ENCODE data around the gene EMILIN3.

EMILIN3 gene

GRCh38 chr20:41347523-41348429 lies 18.8 kb downstream of the EMILIN3 start:
- no peak for DNase-seq (ENCODE audit: low spot score)

- no peak for DNase-seq (ENCODE audit: low spot score)
Observed at GRCh38 chr20:41345729-41346067, 20.9 kb downstream of the EMILIN3 start.

- DNase-seq (ENCODE audit: low spot score) = no peak
Observed at GRCh38 chr20:41344938-41345728, 21.5 kb downstream of the EMILIN3 start.

DNA sequence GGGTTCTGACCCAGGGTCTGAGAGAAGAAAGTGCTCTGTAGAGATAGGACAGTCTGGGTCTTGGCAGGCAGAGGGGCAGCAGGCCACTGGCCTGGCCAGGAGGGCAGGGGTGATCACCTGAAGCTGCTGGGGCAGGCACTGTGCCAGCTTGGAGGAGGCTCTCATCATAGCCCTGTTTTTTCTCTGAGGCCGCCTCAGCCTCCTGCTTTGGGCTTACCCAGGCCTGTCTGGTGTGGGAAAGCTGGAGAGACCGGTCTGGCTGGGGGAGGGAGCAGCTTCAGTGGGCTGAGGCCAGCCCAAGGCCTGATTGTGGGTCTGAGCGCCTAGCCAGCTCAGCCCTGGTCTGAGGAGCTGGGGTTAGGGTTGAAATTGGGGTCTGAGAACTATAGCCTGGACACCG lies 22.1 kb downstream of the EMILIN3 start:
- DNase-seq (ENCODE audit: low spot score) = peak; percentile 6

GRCh38 chr20:41342474-41343464 lies 23.8 kb downstream of the EMILIN3 start:
- DNase-seq (ENCODE audit: low spot score) = no peak

DNA sequence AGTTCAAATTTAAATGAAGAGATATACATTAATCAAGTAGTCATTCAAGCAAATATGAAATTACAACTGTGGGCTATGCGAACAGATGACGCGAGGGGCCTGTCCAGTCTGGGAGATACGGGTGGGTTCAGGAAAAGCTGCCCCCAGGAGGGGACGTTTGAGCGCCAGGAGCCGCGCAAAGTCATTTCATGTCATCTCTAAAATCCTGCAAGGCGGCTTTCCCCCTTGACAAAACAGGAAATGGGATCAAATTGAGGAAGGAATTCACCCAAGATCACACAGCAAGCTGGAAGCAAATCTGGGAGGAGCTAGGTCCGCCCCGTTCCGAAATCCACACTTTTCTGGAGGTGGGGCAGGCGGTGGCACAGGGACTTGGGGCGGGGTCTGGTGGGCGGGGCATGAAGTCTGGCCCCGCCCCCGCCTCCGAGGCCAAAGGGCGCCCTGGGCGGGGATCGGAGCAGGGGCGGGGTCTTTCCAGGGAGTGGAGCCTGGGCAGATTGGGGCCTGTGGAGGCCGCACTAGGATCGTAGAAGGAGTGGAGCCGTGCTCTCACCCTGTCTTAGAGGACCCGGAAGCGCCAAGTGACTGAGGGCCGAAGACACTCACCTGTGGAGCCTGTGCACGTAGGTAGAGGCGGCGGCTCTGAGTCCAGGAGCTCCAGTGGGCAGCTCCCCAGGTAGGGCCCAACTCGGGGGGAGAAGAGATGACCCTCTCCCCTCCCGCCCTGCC lies 26.1 kb downstream of the EMILIN3 start, which contains the start of gene LPIN3:
TSS of gene LPIN3 (plus strand) at position 495 of the 729 bp plus-strand sequence. CDS start 4,983 bp downstream, outside the sequence.
- peak; percentile 97 for DNase-seq (ENCODE audit: low spot score)

DNA sequence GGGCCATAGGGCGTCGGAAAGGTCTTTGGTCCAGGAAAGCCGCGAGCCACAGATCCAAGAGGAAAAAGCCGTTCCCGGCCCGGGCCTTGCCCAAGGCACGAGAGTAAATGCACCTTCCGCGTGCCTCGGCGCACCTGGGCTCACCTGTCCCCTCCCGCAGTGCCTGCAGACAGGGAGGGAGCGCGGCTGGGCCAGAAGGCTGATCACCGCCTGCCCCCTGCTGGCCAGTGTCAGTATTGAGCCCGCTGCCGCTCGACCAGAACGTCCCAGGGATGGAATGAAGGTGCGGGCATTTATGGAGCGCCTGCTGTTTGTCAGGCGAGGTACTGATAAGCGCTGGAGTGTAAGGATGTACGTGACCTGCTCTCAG lies 26.7 kb downstream of the EMILIN3 start:
- peak; percentile 82 for DNase-seq (ENCODE audit: low spot score)

GRCh38 chr20:41336711-41337492 lies 29.7 kb downstream of the EMILIN3 start:
- no peak for DNase-seq (ENCODE audit: low spot score)

- DNase-seq (ENCODE audit: low spot score) = no peak
Observed at GRCh38 chr20:41335591-41335990, 31.0 kb downstream of the EMILIN3 start.

DNA sequence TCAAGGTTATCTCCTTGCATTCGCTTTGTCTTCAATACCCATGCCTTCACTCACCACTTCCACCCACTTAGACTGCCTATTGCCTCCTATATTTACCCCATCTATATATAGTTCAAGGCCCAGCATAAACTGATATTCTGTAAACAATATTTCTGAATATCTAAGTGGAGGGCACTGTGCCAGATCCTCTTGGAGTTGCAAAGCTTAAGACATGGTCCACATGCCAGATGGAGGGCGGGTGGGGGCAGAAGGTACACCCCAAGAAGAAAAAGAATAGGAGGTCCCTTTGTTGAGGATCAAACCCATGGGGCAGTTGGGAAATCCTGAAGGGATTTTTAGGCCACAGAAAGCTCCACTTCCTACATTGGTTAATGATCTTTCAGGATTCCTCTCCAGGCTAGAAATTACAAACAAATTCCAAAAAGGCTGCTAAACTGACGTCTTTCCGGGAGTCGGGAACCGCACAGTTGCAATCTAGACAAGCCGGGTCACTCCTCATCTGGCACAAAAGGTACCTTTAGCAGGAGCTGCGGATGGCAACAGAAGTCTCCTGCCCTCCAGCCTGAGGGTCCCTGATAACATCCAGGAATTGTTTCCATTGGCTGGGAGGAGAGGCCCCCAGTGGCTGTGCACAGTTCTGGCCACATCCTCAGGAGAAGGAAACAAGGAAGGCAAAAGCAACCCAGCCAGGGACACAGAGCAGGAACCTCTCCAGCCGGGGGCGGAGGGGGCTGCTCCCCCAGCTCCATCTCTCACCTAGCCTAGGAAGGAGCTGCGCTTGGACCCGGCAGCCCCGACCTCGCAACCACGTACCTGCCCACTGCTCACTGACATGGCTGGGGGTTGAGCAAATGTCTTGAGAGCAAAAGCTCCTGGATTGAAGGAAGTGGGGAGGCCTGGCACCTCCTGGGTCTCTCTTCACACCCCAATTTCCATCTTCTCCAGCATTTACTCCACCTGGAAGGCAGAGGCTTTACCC lies 31.9 kb downstream of the EMILIN3 start:
- DNase-seq (ENCODE audit: low spot score) = no peak

DNA sequence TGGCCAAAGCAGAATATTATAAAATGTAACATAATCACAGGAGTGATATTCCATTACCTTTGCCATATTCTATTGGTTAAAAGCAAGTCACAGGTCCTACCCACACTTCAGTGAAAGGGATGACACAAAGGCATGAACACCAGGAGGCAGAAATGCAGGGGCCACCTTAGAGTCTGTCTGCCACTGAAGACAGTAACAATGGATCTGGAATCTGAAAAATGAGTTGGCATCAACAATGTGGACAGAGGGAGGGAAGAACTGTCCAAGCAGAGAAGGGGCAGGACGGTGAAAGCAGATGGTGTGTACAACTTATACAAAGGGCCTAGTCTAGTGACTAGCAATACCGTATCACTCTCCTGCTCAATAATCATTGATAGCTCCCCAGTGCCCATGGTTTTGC lies 32.6 kb downstream of the EMILIN3 start:
- no peak for DNase-seq (ENCODE audit: low spot score)

- no peak for DNase-seq (ENCODE audit: low spot score)
Observed at GRCh38 chr20:41331731-41332130, 34.9 kb downstream of the EMILIN3 start.

DNA sequence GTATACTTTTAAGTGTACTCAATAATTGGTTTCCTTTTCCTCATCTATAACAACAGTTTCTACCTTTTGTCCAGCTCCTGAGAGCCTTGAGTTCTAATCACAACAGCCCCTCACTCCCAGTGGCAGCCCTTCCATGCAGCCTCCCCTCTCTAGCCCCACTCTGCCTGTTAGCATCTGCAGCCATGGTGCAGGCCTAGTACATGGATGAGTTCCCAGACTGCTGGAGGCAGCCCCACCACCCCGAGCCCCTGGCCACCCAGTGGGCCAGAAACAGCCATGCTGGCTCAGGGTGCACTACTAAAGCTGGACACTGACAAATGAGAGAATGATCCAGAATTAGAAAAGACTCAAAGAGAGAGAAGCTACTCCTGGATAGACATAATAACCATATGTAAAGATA lies 35.7 kb downstream of the EMILIN3 start:
- no peak for DNase-seq (ENCODE audit: low spot score)

GRCh38 chr20:41330343-41330720 lies 36.3 kb downstream of the EMILIN3 start:
- DNase-seq (ENCODE audit: low spot score) = no peak

GRCh38 chr20:41329435-41330342 lies 36.9 kb downstream of the EMILIN3 start:
- peak; percentile 94 for DNase-seq (ENCODE audit: low spot score)

- DNase-seq (ENCODE audit: low spot score) = no peak
Observed at GRCh38 chr20:41327178-41327577, 39.4 kb downstream of the EMILIN3 start.

GRCh38 chr20:41320976-41321375 lies 45.6 kb downstream of the EMILIN3 start:
- no peak for DNase-seq (ENCODE audit: low spot score)

DNA sequence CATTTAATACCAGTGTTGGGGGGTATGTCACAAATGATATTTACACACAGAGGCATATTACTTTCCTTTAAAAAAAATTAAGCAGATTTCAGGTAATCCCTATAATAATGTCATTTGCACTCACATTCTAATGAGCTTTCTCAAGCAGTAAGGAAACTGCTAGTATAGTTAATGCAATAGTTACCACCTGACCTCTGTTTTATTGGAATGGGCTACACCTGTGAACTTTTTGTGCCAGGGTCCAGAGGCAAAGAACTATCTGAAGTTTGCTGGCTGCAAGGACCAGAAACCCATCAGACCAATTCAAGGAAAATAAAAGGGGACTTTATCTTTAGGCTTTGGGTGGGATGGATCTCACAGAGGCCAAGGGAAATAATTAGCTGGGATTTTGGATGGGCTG lies 46.2 kb downstream of the EMILIN3 start:
- no peak for DNase-seq (ENCODE audit: low spot score)

Measured in AG20443 (cell line).